ENCODE measurements around the gene PACSIN2.

PACSIN2 gene

GRCh38 chr22:42878561-42879305, 136.2 kb downstream of the PACSIN2 start:
- no peak for DNase-seq

GRCh38 chr22:42877597-42878340, 137.2 kb downstream of the PACSIN2 start:
- no peak for DNase-seq

GRCh38 chr22:42877158-42877557, 137.8 kb downstream of the PACSIN2 start:
- no peak for DNase-seq

GRCh38 chr22:42876041-42876440, 138.9 kb downstream of the PACSIN2 start:
- DNase-seq: no peak

- DNase-seq: no peak
Observed at GRCh38 chr22:42874010-42874409, 140.9 kb downstream of the PACSIN2 start.

- DNase-seq: no peak
Observed at GRCh38 chr22:42873356-42873755, 141.6 kb downstream of the PACSIN2 start.

GRCh38 chr22:42872821-42873220, 142.1 kb downstream of the PACSIN2 start:
- DNase-seq: no peak

GRCh38 chr22:42871146-42872050, 143.6 kb downstream of the PACSIN2 start:
- DNase-seq: no peak

- no peak for DNase-seq
Observed at GRCh38 chr22:42869888-42870480, 145.0 kb downstream of the PACSIN2 start.

- DNase-seq: no peak
Observed at GRCh38 chr22:42869463-42869862, 145.5 kb downstream of the PACSIN2 start.

GRCh38 chr22:42868751-42869251, 146.1 kb downstream of the PACSIN2 start:
- peak; percentile 79 for DNase-seq

GRCh38 chr22:42866100-42866499, 148.8 kb downstream of the PACSIN2 start:
- DNase-seq: no peak

GRCh38 chr22:42865536-42865935, 149.4 kb downstream of the PACSIN2 start:
- no peak for DNase-seq

- no peak for DNase-seq
Observed at GRCh38 chr22:42863349-42863961, 151.5 kb downstream of the PACSIN2 start.

- DNase-seq: no peak
Observed at GRCh38 chr22:42862045-42862734, 152.8 kb downstream of the PACSIN2 start.

- no peak for DNase-seq
Observed at GRCh38 chr22:42860968-42861367, 154.0 kb downstream of the PACSIN2 start.

- no peak for DNase-seq
Observed at GRCh38 chr22:42857845-42858481, 157.0 kb downstream of the PACSIN2 start.

GRCh38 chr22:42856865-42857704, 157.9 kb downstream of the PACSIN2 start, which contains the start of gene ARFGAP3:
Gene ARFGAP3 (minus strand): TSS chr22:42857273. CDS start chr22:42857182, 91 bp downstream.
- DNase-seq: peak; percentile 98

GRCh38 chr22:42856179-42856864, 158.6 kb downstream of the PACSIN2 start:
- peak; percentile 58 for DNase-seq
